Measurements from ENCODE around the gene ETS1.

The ETS1 gene

GRCh38 chr11:128598506-128599150 lies 11.3 kb upstream of the ETS1 start:
- no peak for TF ChIP-seq TAF1 (IDR thresholded peaks at IDR 0.05; ENCODE audit: borderline replicate concordance, insufficient read depth, low read length)
- no peak for TF ChIP-seq FOXP2 (optimal IDR thresholded peaks at IDR 0.05; ENCODE audit: borderline replicate concordance, extremely low read depth, extremely low read length, insufficient read depth)
- TF ChIP-seq, protein P1, sequence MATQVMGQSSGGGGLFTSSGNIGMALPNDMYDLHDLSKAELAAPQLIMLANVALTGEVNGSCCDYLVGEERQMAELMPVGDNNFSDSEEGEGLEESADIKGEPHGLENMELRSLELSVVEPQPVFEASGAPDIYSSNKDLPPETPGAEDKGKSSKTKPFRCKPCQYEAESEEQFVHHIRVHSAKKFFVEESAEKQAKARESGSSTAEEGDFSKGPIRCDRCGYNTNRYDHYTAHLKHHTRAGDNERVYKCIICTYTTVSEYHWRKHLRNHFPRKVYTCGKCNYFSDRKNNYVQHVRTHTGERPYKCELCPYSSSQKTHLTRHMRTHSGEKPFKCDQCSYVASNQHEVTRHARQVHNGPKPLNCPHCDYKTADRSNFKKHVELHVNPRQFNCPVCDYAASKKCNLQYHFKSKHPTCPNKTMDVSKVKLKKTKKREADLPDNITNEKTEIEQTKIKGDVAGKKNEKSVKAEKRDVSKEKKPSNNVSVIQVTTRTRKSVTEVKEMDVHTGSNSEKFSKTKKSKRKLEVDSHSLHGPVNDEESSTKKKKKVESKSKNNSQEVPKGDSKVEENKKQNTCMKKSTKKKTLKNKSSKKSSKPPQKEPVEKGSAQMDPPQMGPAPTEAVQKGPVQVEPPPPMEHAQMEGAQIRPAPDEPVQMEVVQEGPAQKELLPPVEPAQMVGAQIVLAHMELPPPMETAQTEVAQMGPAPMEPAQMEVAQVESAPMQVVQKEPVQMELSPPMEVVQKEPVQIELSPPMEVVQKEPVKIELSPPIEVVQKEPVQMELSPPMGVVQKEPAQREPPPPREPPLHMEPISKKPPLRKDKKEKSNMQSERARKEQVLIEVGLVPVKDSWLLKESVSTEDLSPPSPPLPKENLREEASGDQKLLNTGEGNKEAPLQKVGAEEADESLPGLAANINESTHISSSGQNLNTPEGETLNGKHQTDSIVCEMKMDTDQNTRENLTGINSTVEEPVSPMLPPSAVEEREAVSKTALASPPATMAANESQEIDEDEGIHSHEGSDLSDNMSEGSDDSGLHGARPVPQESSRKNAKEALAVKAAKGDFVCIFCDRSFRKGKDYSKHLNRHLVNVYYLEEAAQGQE (IDR thresholded peaks at IDR 0.05; ENCODE audit: insufficient read depth in 1 of 2, low read depth in 2 of 2, low read length in 2 of 2): no peak
- TF ChIP-seq SIN3A (IDR thresholded peaks at IDR 0.05; ENCODE audit: borderline replicate concordance, insufficient read depth, low read length): no peak
- TF ChIP-seq POLR2AphosphoS5 (IDR thresholded peaks at IDR 0.05; ENCODE audit: low read depth, low read length): no peak

DNA sequence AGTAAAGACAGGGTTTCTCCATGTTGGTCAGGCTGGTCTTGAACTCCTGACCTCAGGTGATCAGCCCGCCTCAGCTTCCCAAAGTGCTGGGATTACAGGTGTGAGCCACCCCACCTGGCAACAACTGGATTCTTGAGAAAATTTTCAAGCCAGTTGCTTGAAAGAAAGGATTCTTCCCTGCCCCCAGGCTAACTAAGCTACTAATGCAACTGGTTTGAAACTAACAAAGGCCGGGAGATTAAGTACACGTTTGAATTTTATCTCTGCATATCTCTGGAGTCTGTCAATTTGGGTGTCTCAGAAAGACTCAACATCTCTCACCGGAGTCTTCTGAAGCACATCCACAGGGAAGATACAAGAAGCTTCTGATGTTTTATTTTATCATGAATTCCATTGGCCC lies 10.7 kb upstream of the ETS1 start:
- TF ChIP-seq POLR2AphosphoS5 (IDR thresholded peaks at IDR 0.05; ENCODE audit: low read depth, low read length): no peak
- no peak for TF ChIP-seq SIN3A (IDR thresholded peaks at IDR 0.05; ENCODE audit: borderline replicate concordance, insufficient read depth, low read length)
- no peak for TF ChIP-seq TAF1 (IDR thresholded peaks at IDR 0.05; ENCODE audit: borderline replicate concordance, insufficient read depth, low read length)
- no peak for TF ChIP-seq FOXP2 (optimal IDR thresholded peaks at IDR 0.05; ENCODE audit: borderline replicate concordance, extremely low read depth, extremely low read length, insufficient read depth)
- TF ChIP-seq, protein P1 (IDR thresholded peaks at IDR 0.05; ENCODE audit: insufficient read depth in 1 of 2, low read depth in 2 of 2, low read length in 2 of 2): no peak

DNA sequence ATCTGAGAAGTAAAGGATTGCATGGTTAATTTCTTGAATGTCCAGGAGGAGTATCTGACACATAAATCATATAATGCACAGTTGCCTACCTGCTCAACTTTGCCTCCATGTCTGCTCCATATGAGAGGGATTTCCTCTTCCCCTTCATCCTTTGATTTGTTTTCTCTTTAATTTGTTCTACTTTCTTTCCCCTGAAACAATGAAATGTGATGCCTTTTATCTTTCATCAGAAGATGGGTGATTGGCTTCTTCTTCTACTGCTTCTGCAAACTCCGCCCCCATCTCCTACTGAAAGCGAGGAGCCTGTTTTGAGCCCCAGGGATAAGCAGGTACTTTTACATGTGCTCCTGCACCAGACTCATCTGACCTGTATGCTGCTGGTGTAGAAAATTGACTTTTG lies 9.9 kb upstream of the ETS1 start:
- TF ChIP-seq, protein P1 (IDR thresholded peaks at IDR 0.05; ENCODE audit: insufficient read depth in 1 of 2, low read depth in 2 of 2, low read length in 2 of 2): no peak
- TF ChIP-seq FOXP2 (optimal IDR thresholded peaks at IDR 0.05; ENCODE audit: borderline replicate concordance, extremely low read depth, extremely low read length, insufficient read depth) (no peak), TAF1 (IDR thresholded peaks at IDR 0.05; ENCODE audit: borderline replicate concordance, insufficient read depth, low read length) (no peak), SIN3A (IDR thresholded peaks at IDR 0.05; ENCODE audit: borderline replicate concordance, insufficient read depth, low read length) (no peak), POLR2AphosphoS5 (IDR thresholded peaks at IDR 0.05; ENCODE audit: low read depth, low read length) (no peak)

- no peak for TF ChIP-seq SIN3A (IDR thresholded peaks at IDR 0.05; ENCODE audit: borderline replicate concordance, insufficient read depth, low read length)
- no peak for TF ChIP-seq FOXP2 (optimal IDR thresholded peaks at IDR 0.05; ENCODE audit: borderline replicate concordance, extremely low read depth, extremely low read length, insufficient read depth)
- TF ChIP-seq POLR2AphosphoS5 (IDR thresholded peaks at IDR 0.05; ENCODE audit: low read depth, low read length): no peak
- no peak for TF ChIP-seq TAF1 (IDR thresholded peaks at IDR 0.05; ENCODE audit: borderline replicate concordance, insufficient read depth, low read length)
- TF ChIP-seq, protein P1 (IDR thresholded peaks at IDR 0.05; ENCODE audit: insufficient read depth in 1 of 2, low read depth in 2 of 2, low read length in 2 of 2): no peak
These were observed 8.9 kb upstream of the ETS1 start for GRCh38 chr11:128596250-128596649.
